ENCODE results near the gene NDUFS5. TPM values are rescaled to one million over a fixed set of nuclear protein-coding genes. Genes with fewer than 3 reads are reported as not detected.
"Not testable (repeated sequence)": the region's sequence is repeated elsewhere in the genome, so short reads cannot be mapped to it uniquely, and the experiment has no call there.

NDUFS5 gene
- total RNA-seq, 1 donor from 2014 or later, result 419 TPM

- DNase-seq (ENCODE audit: low read depth in 2 of 2), result not testable (repeated sequence)
Measured at GRCh38 chr1:39014956-39015355, 11.2 kb upstream of the NDUFS5 start.

GRCh38 chr1:39016604-39017171 is 9.5 kb upstream of the NDUFS5 start:
- DNase-seq (ENCODE audit: low read depth in 2 of 2), result no peak

- DNase-seq (ENCODE audit: low read depth in 2 of 2), result no peak
Measured at GRCh38 chr1:39017266-39017665, 8.9 kb upstream of the NDUFS5 start.

- DNase-seq (ENCODE audit: low read depth in 2 of 2), result not testable (repeated sequence)
Measured at GRCh38 chr1:39020494-39020893, 5.7 kb upstream of the NDUFS5 start.

GRCh38 chr1:39021426-39021825 is 4.7 kb upstream of the NDUFS5 start:
- no peak for DNase-seq (ENCODE audit: low read depth in 2 of 2)

- DNase-seq (ENCODE audit: low read depth in 2 of 2), result no peak
Measured at GRCh38 chr1:39023140-39023539, 3.0 kb upstream of the NDUFS5 start.

- DNase-seq (ENCODE audit: low read depth in 2 of 2), result no peak
Measured at GRCh38 chr1:39026866-39027507, 837 bp downstream of the NDUFS5 start.

GRCh38 chr1:39034114-39034654 is 8.0 kb downstream of the NDUFS5 start:
- DNase-seq (ENCODE audit: low read depth in 2 of 2), result peak in 1 of 2 donors; percentile 32

- DNase-seq (ENCODE audit: low read depth in 2 of 2), result no peak
Measured at GRCh38 chr1:39036678-39037077, 10.5 kb downstream of the NDUFS5 start.

- DNase-seq (ENCODE audit: low read depth in 2 of 2), result no peak
Measured at GRCh38 chr1:39043513-39043912, 17.4 kb downstream of the NDUFS5 start.

- no peak for DNase-seq (ENCODE audit: low read depth in 2 of 2)
Measured at GRCh38 chr1:39044762-39045161, 18.6 kb downstream of the NDUFS5 start.

- no peak for DNase-seq (ENCODE audit: low read depth in 2 of 2)
Measured at GRCh38 chr1:39045231-39045630, 19.1 kb downstream of the NDUFS5 start.

- DNase-seq (ENCODE audit: low read depth in 2 of 2), result peak in 1 of 2 donors; percentile 1
Measured at GRCh38 chr1:39046613-39047210, 20.6 kb downstream of the NDUFS5 start.

GRCh38 chr1:39047374-39048229 is 21.5 kb downstream of the NDUFS5 start:
- DNase-seq (ENCODE audit: low read depth in 2 of 2), result peak; percentile 10 to 90

GRCh38 chr1:39048745-39049370 is 22.7 kb downstream of the NDUFS5 start:
- no peak for DNase-seq (ENCODE audit: low read depth in 2 of 2)

GRCh38 chr1:39050001-39050400 is 23.9 kb downstream of the NDUFS5 start:
- DNase-seq (ENCODE audit: low read depth in 2 of 2), result no peak

- not testable (repeated sequence) for DNase-seq (ENCODE audit: low read depth in 2 of 2)
Measured at GRCh38 chr1:39051193-39051850, 25.2 kb downstream of the NDUFS5 start.

- DNase-seq (ENCODE audit: low read depth in 2 of 2), result no peak
Measured at GRCh38 chr1:39051956-39052355, 25.8 kb downstream of the NDUFS5 start.

- DNase-seq (ENCODE audit: low read depth in 2 of 2), result not testable (repeated sequence)
Measured at GRCh38 chr1:39055213-39055710, 29.1 kb downstream of the NDUFS5 start.

GRCh38 chr1:39061516-39061915 is 35.4 kb downstream of the NDUFS5 start:
- not testable (repeated sequence) for DNase-seq (ENCODE audit: low read depth in 2 of 2)

- peak in 1 of 2 donors; percentile 95 for DNase-seq (ENCODE audit: low read depth in 2 of 2)
Measured at GRCh38 chr1:39061951-39062350, 35.8 kb downstream of the NDUFS5 start.

Data from lung microvascular endothelial cell (primary cell).